HepG2 (cell line): ENCODE data around the gene NBL1. TPM values are rescaled to one million over a fixed set of nuclear protein-coding genes. Genes with fewer than 3 reads are reported as not detected.
A peak's percentile ranks its signal among the peaks of the same experiment; 100 is the strongest.

ENCODE experiments used
- BRD4 ChIP-seq: sonication (generic); formaldehyde crosslinking; IDR thresholded peaks from 2 replicates; pipeline ENCODE4 v1.4.0; 2020; ENCODE audit warnings: missing genetic modification reagents
- ERF ChIP-seq: IDR thresholded peaks from 2 replicates; pipeline ENCODE4 v1.6.1; 2018; ENCODE audit warnings: missing biosample characterization, missing genetic modification reagents
- HNRNPUL1 ChIP-seq: fragments of 200-400 bp; formaldehyde crosslinking; IDR thresholded peaks from 2 replicates; pipeline ENCODE4 v1.6.1; 2017; ENCODE audit warnings: low read depth, mild to moderate bottlenecking, low read length, moderate library complexity
- SNAPC2 ChIP-seq: sonication (generic); formaldehyde crosslinking; IDR thresholded peaks from 2 replicates; pipeline ENCODE4 v1.8.1; 2022; ENCODE audit warnings: mild to moderate bottlenecking, missing genetic modification reagents
- SRSF4 ChIP-seq: fragments of 200-400 bp; formaldehyde crosslinking; IDR thresholded peaks from one replicate; pipeline ENCODE4 v1.6.1; 2018; ENCODE audit warnings: mild to moderate bottlenecking, low read depth, low read length, moderate library complexity; ENCODE audit not compliant: poor library complexity, severe bottlenecking
- SRSF9 ChIP-seq: fragments of 200-400 bp; formaldehyde crosslinking; IDR thresholded peaks from 2 replicates; pipeline ENCODE4 v1.6.1; 2018; ENCODE audit warnings: borderline replicate concordance, mild to moderate bottlenecking, low read depth, low read length; ENCODE audit not compliant: insufficient read depth, poor library complexity, severe bottlenecking
- ZFP82 ChIP-seq: sonication (generic); formaldehyde crosslinking; IDR thresholded peaks from 2 replicates; pipeline ENCODE4 v1.5.1; 2020; ENCODE audit warnings: mild to moderate bottlenecking, missing genetic modification reagents, borderline replicate concordance
- ZNF124 ChIP-seq: sonication (generic); formaldehyde crosslinking; IDR thresholded peaks from 2 replicates; pipeline ENCODE4 v1.4.0; 2020; ENCODE audit warnings: missing genetic modification reagents
- ZNF317 ChIP-seq: sonication (generic); formaldehyde crosslinking; IDR thresholded peaks from 2 replicates; pipeline ENCODE4 v1.5.0; 2020; ENCODE audit warnings: mild to moderate bottlenecking, missing genetic modification reagents
- ZNF337 ChIP-seq: sonication (generic); formaldehyde crosslinking; IDR thresholded peaks from 2 replicates; pipeline ENCODE4 v1.5.1; 2020; ENCODE audit warnings: missing genetic modification reagents, low read depth, mild to moderate bottlenecking, borderline replicate concordance
- ZNF644 ChIP-seq: IDR thresholded peaks from 2 replicates; pipeline ENCODE4 v1.6.1; 2016; ENCODE audit warnings: low read depth
- ZSCAN5A ChIP-seq: sonication (generic); formaldehyde crosslinking; IDR thresholded peaks from 2 replicates; pipeline ENCODE4 v1.8.0; 2022; ENCODE audit warnings: mild to moderate bottlenecking, missing genetic modification reagents, borderline replicate concordance
- polyA plus RNA-seq, 8 experiments: library from polyadenylated mRNA; depleted of rRNA in 3 of 8; stranded (reverse) in 7 of 8; unstranded in 1 of 8; fragments of >200 nt; fragmentation: Illumina TruSeq in 4 of 8; extraction: Trizol in 4 of 8; gene quantifications; 2 replicates each; pipeline versions ENCODE4 v1.2.1 to v1.2.3, GENCODE V29; 2011 to 2016; ENCODE audit warnings: low read depth in 4 of 8, missing spikeins in 1 of 8, mixed read lengths in 1 of 8; ENCODE audit not compliant: insufficient read depth in 1 of 8
- total RNA-seq, 5 experiments: library from RNA; depleted of rRNA; stranded (reverse); fragments of >200 nt; fragmentation: Illumina TruSeq; extraction: Trizol; gene quantifications; 2 replicates each; pipeline ENCODE4 v1.2.3, GENCODE V29; 2016; ENCODE audit warnings: low read depth in 1 of 5
- TF ChIP-seq, protein P1 (sequence below), 2 experiments: sonication (generic) in 1 of 2; formaldehyde crosslinking in 1 of 2; IDR thresholded peaks; 2 replicates each; pipeline versions ENCODE4 v1.4.0 to v1.6.1; 2016 to 2020; ENCODE audit warnings: borderline replicate concordance in 1 of 2, low read depth in 1 of 2, mild to moderate bottlenecking in 1 of 2, missing genetic modification reagents in 1 of 2
- TF ChIP-seq, protein P2 (sequence below): sonication (generic); formaldehyde crosslinking; IDR thresholded peaks from 2 replicates; pipeline ENCODE4 v1.5.0; 2020; ENCODE audit warnings: mild to moderate bottlenecking, missing genetic modification reagents, borderline replicate concordance

The NBL1 gene
- total and polyA plus RNA-seq, 2 of the 13 experiments (the other 11 are each of a cell fraction or from before 2014, with no cell fraction given) = 2.7 to 13.8 TPM

DNA sequence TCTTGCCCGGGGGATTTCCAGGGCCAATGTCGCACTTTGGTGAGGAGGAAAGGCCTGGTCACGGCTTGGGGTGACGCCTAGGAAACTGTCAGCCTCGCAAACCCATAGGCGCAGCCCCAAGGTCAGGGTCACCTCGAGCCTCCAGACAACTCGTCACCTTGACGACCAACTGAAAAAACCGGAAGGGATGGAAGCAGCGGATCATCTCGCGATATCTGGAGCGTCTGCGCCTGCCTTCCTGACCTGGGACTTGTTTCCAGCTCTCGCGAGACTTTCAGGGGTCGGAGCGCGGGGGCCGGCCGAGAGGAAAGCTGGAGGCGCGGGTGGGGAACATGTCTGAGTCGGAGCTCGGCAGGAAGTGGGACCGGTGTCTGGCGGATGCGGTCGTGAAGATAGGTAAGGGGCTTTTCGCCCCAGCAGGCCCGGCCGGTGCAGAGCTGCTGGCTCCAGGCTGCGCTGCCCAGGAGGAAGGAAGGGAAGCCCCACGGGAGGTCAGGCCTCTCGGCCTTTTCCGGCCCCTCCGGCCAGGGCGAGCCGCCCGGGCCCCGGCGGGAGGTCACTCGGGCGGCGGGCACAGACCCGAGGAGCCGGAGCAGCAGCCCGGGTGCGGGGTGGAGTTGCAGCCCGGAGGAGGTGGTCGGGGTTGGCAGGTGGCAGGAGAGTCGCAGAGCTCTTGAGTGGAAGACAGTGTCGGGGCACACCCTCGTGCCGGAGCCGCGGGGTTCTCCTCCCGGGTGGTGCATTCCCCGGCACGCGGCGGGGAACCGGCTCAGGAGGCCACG lies 47.2 kb upstream of the NBL1 start (continued):
- TF ChIP-seq SRSF9 = no peak
- TF ChIP-seq SRSF4 = no peak
- TF ChIP-seq ZSCAN5A (CRISPR knock-in tag) = no peak; the same call in 1 of the 2 replicates
- TF ChIP-seq, protein P1, sequence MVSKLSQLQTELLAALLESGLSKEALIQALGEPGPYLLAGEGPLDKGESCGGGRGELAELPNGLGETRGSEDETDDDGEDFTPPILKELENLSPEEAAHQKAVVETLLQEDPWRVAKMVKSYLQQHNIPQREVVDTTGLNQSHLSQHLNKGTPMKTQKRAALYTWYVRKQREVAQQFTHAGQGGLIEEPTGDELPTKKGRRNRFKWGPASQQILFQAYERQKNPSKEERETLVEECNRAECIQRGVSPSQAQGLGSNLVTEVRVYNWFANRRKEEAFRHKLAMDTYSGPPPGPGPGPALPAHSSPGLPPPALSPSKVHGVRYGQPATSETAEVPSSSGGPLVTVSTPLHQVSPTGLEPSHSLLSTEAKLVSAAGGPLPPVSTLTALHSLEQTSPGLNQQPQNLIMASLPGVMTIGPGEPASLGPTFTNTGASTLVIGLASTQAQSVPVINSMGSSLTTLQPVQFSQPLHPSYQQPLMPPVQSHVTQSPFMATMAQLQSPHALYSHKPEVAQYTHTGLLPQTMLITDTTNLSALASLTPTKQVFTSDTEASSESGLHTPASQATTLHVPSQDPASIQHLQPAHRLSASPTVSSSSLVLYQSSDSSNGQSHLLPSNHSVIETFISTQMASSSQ (IDR thresholded peaks at IDR 0.05; ENCODE audit: low read depth) = no peak
- TF ChIP-seq, protein P1 (CRISPR knock-in tag; IDR thresholded peaks at IDR 0.05; ENCODE audit: borderline replicate concordance) = no peak
- TF ChIP-seq, protein P2, sequence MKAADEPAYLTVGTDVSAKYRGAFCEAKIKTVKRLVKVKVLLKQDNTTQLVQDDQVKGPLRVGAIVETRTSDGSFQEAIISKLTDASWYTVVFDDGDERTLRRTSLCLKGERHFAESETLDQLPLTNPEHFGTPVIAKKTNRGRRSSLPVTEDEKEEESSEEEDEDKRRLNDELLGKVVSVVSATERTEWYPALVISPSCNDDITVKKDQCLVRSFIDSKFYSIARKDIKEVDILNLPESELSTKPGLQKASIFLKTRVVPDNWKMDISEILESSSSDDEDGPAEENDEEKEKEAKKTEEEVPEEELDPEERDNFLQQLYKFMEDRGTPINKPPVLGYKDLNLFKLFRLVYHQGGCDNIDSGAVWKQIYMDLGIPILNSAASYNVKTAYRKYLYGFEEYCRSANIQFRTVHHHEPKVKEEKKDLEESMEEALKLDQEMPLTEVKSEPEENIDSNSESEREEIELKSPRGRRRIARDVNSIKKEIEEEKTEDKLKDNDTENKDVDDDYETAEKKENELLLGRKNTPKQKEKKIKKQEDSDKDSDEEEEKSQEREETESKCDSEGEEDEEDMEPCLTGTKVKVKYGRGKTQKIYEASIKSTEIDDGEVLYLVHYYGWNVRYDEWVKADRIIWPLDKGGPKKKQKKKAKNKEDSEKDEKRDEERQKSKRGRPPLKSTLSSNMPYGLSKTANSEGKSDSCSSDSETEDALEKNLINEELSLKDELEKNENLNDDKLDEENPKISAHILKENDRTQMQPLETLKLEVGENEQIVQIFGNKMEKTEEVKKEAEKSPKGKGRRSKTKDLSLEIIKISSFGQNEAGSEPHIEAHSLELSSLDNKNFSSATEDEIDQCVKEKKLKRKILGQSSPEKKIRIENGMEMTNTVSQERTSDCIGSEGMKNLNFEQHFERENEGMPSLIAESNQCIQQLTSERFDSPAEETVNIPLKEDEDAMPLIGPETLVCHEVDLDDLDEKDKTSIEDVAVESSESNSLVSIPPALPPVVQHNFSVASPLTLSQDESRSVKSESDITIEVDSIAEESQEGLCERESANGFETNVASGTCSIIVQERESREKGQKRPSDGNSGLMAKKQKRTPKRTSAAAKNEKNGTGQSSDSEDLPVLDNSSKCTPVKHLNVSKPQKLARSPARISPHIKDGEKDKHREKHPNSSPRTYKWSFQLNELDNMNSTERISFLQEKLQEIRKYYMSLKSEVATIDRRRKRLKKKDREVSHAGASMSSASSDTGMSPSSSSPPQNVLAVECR (CRISPR knock-in tag) = peak; percentile 91
- no peak for TF ChIP-seq SNAPC2 (CRISPR knock-in tag)
- TF ChIP-seq HNRNPUL1 = no peak
- 0 out of 2 replicates have a peak, but pooled peaks have one; percentile 73 for TF ChIP-seq ZFP82 (CRISPR knock-in tag)
- no peak for TF ChIP-seq ZNF337 (CRISPR knock-in tag)
- no peak for TF ChIP-seq ZNF317 (CRISPR knock-in tag)
- peak; percentile 40; the same call in 1 of the 2 replicates for TF ChIP-seq ERF (CRISPR knock-in tag)
- TF ChIP-seq ZNF124 = no peak
- TF ChIP-seq BRD4 (CRISPR knock-in tag) = peak; percentile 27; the same call in 1 of the 2 replicates
- TF ChIP-seq ZNF644 (CRISPR knock-in tag) = no peak
